HEK293T (cell line): ENCODE measurements around the gene AGBL1.
"Not testable (repeated sequence)": the region's sequence is repeated elsewhere in the genome, so short reads cannot be mapped to it uniquely, and the experiment has no call there.

Experiments
- CTCF ChIA-PET: fragments of 350-600 bp; formaldehyde crosslinking; extraction: SDS; loops from one replicate; lab custom pipeline; 2021; ENCODE audit warnings: antibody characterized with exemption, inconsistent platforms; lab: Yijun Ruan, JAX
- POLR2A ChIA-PET: fragments of 350-600 bp; formaldehyde crosslinking; extraction: SDS; loops from one replicate; lab custom pipeline; 2020; ENCODE audit warnings: antibody characterized with exemption, inconsistent platforms; lab: Yijun Ruan, JAX
- DNase-seq: peaks from one replicate; pipeline ENCODE4 v3.0.0; 2012; ENCODE audit warnings: mixed read lengths; ENCODE audit errors: extremely low spot score
- ARNT ChIP-seq: fragments of 450-650 bp; IDR thresholded peaks from 2 replicates; pipeline ENCODE4 v1.6.1; 2017; ENCODE audit warnings: mild to moderate bottlenecking
- BHLHE40 ChIP-seq: fragments of 450-650 bp; IDR thresholded peaks from 2 replicates; pipeline ENCODE4 v1.6.1; 2016; ENCODE audit warnings: mild to moderate bottlenecking, moderate library complexity, borderline replicate concordance
- CTBP1 ChIP-seq: fragments of 450-650 bp; IDR thresholded peaks from 2 replicates; pipeline ENCODE4 v1.6.1; 2016; ENCODE audit warnings: borderline replicate concordance
- ELF4 ChIP-seq: fragments of 450-650 bp; IDR thresholded peaks from 2 replicates; pipeline ENCODE4 v1.6.1; 2017; ENCODE audit warnings: antibody characterized with exemption
- FOXA1 ChIP-seq: fragments of 450-650 bp; IDR thresholded peaks from 2 replicates; pipeline ENCODE4 v1.6.1; 2016; ENCODE audit warnings: mild to moderate bottlenecking
- FOXK2 ChIP-seq: fragments of 450-650 bp; IDR thresholded peaks from 2 replicates; pipeline ENCODE4 v1.6.1; 2016; ENCODE audit warnings: mild to moderate bottlenecking
- FOXM1 ChIP-seq: fragments of 450-650 bp; IDR thresholded peaks from 2 replicates; pipeline ENCODE4 v1.6.1; 2017; ENCODE audit warnings: mild to moderate bottlenecking, borderline replicate concordance
- HDGF ChIP-seq: fragments of 450-650 bp; IDR thresholded peaks from 2 replicates; pipeline ENCODE4 v1.6.1; 2017; ENCODE audit warnings: antibody characterized with exemption, borderline replicate concordance
- L3MBTL2 ChIP-seq: fragments of 450-650 bp; conservative IDR thresholded peaks from 2 replicates; pipeline ENCODE4 v1.6.1; 2016; ENCODE audit warnings: mild to moderate bottlenecking
- LEF1 ChIP-seq: fragments of 450-650 bp; IDR thresholded peaks from 2 replicates; pipeline ENCODE4 v1.6.1; 2017; ENCODE audit warnings: mild to moderate bottlenecking, borderline replicate concordance
- NFRKB ChIP-seq: fragments of 450-650 bp; IDR thresholded peaks from 2 replicates; pipeline ENCODE4 v1.6.1; 2016; ENCODE audit warnings: mild to moderate bottlenecking, moderate library complexity
- PKNOX1 ChIP-seq: fragments of 450-650 bp; IDR thresholded peaks from 2 replicates; pipeline ENCODE4 v1.6.1; 2016
- SP1 ChIP-seq: fragments of 450-650 bp; IDR thresholded peaks from 2 replicates; pipeline ENCODE4 v1.6.1; 2017
- SUZ12 ChIP-seq: fragments of 450-650 bp; IDR thresholded peaks from 2 replicates; pipeline ENCODE4 v1.6.1; 2016; ENCODE audit warnings: mild to moderate bottlenecking
- TARDBP ChIP-seq: fragments of 450-650 bp; IDR thresholded peaks from 2 replicates; pipeline ENCODE4 v1.6.1; 2016
- ZNF384 ChIP-seq: fragments of 450-650 bp; IDR thresholded peaks from 2 replicates; pipeline ENCODE4 v1.6.1; 2016

AGBL1 gene

GRCh38 chr15:87032295-87032694 lies 952.6 kb downstream of the AGBL1 start:
- ChIA-PET POLR2A (no interaction called here), CTCF (interaction anchor here (0.6 kb wide), 1 partner anchor 183 kb away, joined by 3 read pairs; no protein-coding TSS in a partner anchor)
- DNase-seq: no peak
- TF ChIP-seq NFRKB (no peak), SUZ12 (no peak), CTBP1 (no peak), FOXK2 (no peak), ARNT (no peak), BHLHE40 (no peak), HDGF (no peak), TARDBP (no peak), PKNOX1 (no peak), FOXA1 (no peak), LEF1 (no peak), FOXM1 (no peak), SP1 (no peak), ZNF384 (no peak), ELF4 (no peak), L3MBTL2 (no peak)

- CTCF ChIA-PET: interaction anchor here (0.6 kb wide), 1 partner anchor 184 kb away, joined by 3 read pairs; no protein-coding TSS in a partner anchor
- DNase-seq: no peak
Observed at GRCh38 chr15:87033056-87033455, 953.4 kb downstream of the AGBL1 start.

GRCh38 chr15:87034886-87035285 lies 955.2 kb downstream of the AGBL1 start:
- no peak for DNase-seq
- ChIA-PET POLR2A (no interaction called here), CTCF (no interaction called here)
- TF ChIP-seq ELF4 (no peak), LEF1 (no peak), BHLHE40 (no peak), TARDBP (no peak), CTBP1 (no peak), FOXA1 (no peak), SUZ12 (no peak), ZNF384 (no peak), HDGF (no peak), FOXK2 (no peak), PKNOX1 (no peak), NFRKB (no peak), SP1 (no peak), L3MBTL2 (no peak), ARNT (no peak)

More at GRCh38 chr15:87033056-87033455, 953.4 kb downstream of the AGBL1 start:
- TF ChIP-seq SP1: no peak
- no peak for TF ChIP-seq L3MBTL2
- TF ChIP-seq CTBP1: no peak
- TF ChIP-seq ELF4: no peak
- no peak for TF ChIP-seq BHLHE40
- TF ChIP-seq FOXA1: no peak
- TF ChIP-seq SUZ12: no peak
- no peak for TF ChIP-seq PKNOX1
- TF ChIP-seq FOXK2: no peak
- POLR2A ChIA-PET: no interaction called here

GRCh38 chr15:87038404-87038803 lies 958.7 kb downstream of the AGBL1 start:
- POLR2A ChIA-PET: no interaction called here
- no peak for DNase-seq
- TF ChIP-seq FOXA1: no peak
- no peak for TF ChIP-seq ARNT
- TF ChIP-seq FOXK2: no peak
- no peak for TF ChIP-seq TARDBP
- no peak for TF ChIP-seq SUZ12
- TF ChIP-seq ELF4: no peak
- TF ChIP-seq PKNOX1: no peak
- no peak for TF ChIP-seq HDGF
- TF ChIP-seq L3MBTL2: no peak
- TF ChIP-seq ZNF384: no peak
- CTCF ChIA-PET: no interaction called here

GRCh38 chr15:87042619-87043018 lies 962.9 kb downstream of the AGBL1 start:
- CTCF ChIA-PET: not testable (repeated sequence)

GRCh38 chr15:87045746-87046145 lies 966.1 kb downstream of the AGBL1 start:
- DNase-seq: no peak
- POLR2A ChIA-PET: no interaction called here
- no peak for TF ChIP-seq LEF1
- no peak for TF ChIP-seq SP1
- TF ChIP-seq FOXK2: no peak
- TF ChIP-seq ARNT: no peak
- no peak for TF ChIP-seq FOXA1
- no peak for TF ChIP-seq FOXM1
- no peak for TF ChIP-seq SUZ12
- no peak for TF ChIP-seq BHLHE40
- no peak for TF ChIP-seq TARDBP
- no peak for TF ChIP-seq ZNF384
- no peak for TF ChIP-seq CTBP1
- TF ChIP-seq ELF4: no peak
- CTCF ChIA-PET: no interaction called here

More at GRCh38 chr15:87042619-87043018, 962.9 kb downstream of the AGBL1 start:
- POLR2A ChIA-PET, DNase-seq: not testable (repeated sequence)
